GM21526 (cell line): ENCODE results near the gene MYO9A.

Experiments
- ATAC-seq: cut with Tn5 transposase; IDR thresholded peaks from one replicate; pipeline ENCODE4 v1.9.1; 2021; ENCODE audit warnings: moderate library complexity; ENCODE audit not compliant: unreplicated experiment, low FRiP score

The MYO9A gene

GRCh38 chr15:72118017-72118978 is at the start of gene MYO9A, which contains the start of gene SENP8:
MYO9A (minus strand) TSS chr15:72118150; CDS start chr15:72046563, 71,587 bp downstream.
SENP8 (plus strand) TSS chr15:72118403; CDS start chr15:72139624, 21,221 bp downstream.
- peak; percentile 55 for ATAC-seq

GRCh38 chr15:72167445-72167844 is 49.5 kb upstream of the MYO9A start:
- ATAC-seq, result no peak

GRCh38 chr15:72166716-72167417 is 48.9 kb upstream of the MYO9A start:
- no peak for ATAC-seq

- no peak for ATAC-seq
Measured at GRCh38 chr15:72163719-72164118, 45.8 kb upstream of the MYO9A start.

- ATAC-seq, result no peak
Measured at GRCh38 chr15:72162569-72162968, 44.6 kb upstream of the MYO9A start.

- ATAC-seq, result no peak
Measured at GRCh38 chr15:72161361-72162132, 43.6 kb upstream of the MYO9A start.

- ATAC-seq, result no peak
Measured at GRCh38 chr15:72160696-72161245, 42.8 kb upstream of the MYO9A start.

GRCh38 chr15:72156928-72157327 is 39.0 kb upstream of the MYO9A start:
- no peak for ATAC-seq

GRCh38 chr15:72155635-72156616 is 38.0 kb upstream of the MYO9A start:
- ATAC-seq, result no peak

GRCh38 chr15:72155003-72155621 is 37.2 kb upstream of the MYO9A start:
- ATAC-seq, result no peak

- no peak for ATAC-seq
Measured at GRCh38 chr15:72154316-72154715, 36.4 kb upstream of the MYO9A start.

- ATAC-seq, result no peak
Measured at GRCh38 chr15:72153269-72154000, 35.5 kb upstream of the MYO9A start.

- ATAC-seq, result no peak
Measured at GRCh38 chr15:72147418-72147817, 29.5 kb upstream of the MYO9A start.

GRCh38 chr15:72146934-72147333 is 29.0 kb upstream of the MYO9A start:
- ATAC-seq, result no peak

GRCh38 chr15:72146221-72146620 is 28.3 kb upstream of the MYO9A start:
- ATAC-seq, result no peak

- peak; percentile 93 for ATAC-seq
Measured at GRCh38 chr15:72141171-72142084, 23.5 kb upstream of the MYO9A start.

- ATAC-seq, result no peak
Measured at GRCh38 chr15:72140088-72140487, 22.1 kb upstream of the MYO9A start.
